Fibroblast of the conjunctiva (primary cell): ENCODE measurements around the gene RTBDN.

Experiments used
- DNase-seq: peaks from one replicate; pipeline ENCODE4 v3.0.0-alpha.2; 2010; ENCODE audit warnings: low read depth

The RTBDN gene

DNA sequence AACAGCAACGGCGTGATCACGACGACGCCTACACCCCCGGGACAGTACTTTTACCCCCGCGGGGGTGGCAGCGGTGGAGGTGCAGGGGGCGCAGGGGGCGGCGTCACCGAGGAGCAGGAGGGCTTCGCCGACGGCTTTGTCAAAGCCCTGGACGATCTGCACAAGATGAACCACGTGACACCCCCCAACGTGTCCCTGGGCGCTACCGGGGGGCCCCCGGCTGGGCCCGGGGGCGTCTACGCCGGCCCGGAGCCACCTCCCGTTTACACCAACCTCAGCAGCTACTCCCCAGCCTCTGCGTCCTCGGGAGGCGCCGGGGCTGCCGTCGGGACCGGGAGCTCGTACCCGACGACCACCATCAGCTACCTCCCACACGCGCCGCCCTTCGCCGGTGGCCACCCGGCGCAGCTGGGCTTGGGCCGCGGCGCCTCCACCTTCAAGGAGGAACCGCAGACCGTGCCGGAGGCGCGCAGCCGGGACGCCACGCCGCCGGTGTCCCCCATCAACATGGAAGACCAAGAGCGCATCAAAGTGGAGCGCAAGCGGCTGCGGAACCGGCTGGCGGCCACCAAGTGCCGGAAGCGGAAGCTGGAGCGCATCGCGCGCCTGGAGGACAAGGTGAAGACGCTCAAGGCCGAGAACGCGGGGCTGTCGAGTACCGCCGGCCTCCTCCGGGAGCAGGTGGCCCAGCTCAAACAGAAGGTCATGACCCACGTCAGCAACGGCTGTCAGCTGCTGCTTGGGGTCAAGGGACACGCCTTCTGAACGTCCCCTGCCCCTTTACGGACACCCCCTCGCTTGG is 42.1 kb downstream of the RTBDN start:
- no peak for DNase-seq

DNA sequence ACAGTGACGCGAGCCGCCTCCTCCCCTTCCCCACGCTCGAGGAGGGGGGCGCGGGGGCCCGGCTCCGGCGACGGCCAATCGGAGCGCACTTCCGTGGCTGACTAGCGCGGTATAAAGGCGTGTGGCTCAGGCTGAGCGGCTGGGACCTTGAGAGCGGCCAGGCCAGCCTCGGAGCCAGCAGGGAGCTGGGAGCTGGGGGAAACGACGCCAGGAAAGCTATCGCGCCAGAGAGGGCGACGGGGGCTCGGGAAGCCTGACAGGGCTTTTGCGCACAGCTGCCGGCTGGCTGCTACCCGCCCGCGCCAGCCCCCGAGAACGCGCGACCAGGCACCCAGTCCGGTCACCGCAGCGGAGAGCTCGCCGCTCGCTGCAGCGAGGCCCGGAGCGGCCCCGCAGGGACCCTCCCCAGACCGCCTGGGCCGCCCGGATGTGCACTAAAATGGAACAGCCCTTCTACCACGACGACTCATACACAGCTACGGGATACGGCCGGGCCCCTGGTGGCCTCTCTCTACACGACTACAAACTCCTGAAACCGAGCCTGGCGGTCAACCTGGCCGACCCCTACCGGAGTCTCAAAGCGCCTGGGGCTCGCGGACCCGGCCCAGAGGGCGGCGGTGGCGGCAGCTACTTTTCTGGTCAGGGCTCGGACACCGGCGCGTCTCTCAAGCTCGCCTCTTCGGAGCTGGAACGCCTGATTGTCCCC is 42.9 kb downstream of the RTBDN start, which contains the start of gene JUNB:
TSS of gene JUNB (plus strand) at position 142 of the 706 bp plus-strand sequence. CDS start at position 428, 286 bp downstream.
- peak; percentile 96 for DNase-seq

DNA sequence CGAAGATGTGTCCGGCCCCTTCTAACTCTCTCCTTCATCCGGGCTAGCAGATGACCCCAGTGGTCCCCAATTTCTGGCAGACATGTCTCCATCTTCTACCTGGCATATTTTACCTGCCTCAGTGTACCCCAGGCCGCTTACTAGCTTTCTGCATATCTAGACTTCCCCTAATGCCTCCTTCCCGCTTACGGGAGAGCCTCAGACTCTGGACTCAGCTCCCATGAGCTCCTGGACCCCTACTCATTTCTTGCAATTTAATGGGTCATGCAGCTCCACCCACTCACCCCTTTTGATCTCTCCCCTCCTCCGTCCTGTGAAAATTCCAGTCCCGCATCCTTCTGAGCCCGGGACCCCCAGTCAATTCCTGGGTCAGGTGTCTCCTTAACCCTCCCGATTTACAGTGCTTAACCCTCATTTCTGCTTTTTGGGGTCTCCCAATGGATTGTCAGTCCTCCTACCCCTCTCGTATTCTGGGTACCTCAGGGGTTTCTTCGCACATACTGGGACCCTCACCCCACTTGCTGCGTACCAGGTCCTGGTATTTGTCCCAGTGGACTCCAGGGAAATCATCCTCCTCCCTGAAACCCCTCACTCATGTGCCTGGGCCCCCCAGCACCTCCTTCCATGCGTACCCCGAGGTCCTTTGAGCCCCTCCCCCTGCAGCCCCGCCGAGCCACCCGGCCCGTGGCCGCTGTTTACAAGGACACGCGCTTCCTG is 43.6 kb downstream of the RTBDN start:
- DNase-seq, result no peak

DNA sequence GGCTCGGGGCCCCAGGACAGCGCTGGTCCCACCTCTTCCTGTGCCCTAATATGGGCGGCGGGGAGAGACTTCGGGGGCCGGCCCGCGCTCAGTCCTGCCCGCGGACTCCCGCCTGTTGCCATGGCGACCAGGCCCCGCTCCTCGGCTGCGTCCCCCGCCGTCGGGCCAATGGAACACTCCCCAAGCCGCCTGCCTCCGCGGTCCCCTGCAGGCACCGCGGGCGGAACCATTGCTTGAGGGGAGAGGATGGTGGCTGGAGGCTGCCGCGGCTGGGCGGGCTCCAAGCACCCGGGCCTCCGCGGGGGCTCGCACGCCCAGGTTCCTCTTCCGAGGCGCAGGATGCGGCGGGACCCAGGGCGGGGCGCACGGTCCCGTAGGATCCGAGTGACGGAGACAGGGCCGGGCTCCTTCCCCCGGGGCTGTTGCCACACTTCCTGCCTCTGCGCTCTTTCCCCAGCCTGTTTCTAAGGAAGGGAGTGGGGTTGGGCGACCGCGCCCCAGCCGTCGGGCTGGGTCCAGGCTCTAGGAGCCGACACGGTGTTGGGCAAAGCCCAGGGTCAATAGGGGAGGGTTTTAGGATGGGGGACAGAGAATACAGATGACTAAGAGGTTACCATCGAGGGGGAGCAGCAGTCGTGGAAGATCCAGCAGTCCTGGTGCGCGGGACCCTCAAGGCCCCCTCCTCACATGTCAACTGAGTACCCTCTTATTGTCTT is 44.3 kb downstream of the RTBDN start:
- DNase-seq, result peak; percentile 93

DNA sequence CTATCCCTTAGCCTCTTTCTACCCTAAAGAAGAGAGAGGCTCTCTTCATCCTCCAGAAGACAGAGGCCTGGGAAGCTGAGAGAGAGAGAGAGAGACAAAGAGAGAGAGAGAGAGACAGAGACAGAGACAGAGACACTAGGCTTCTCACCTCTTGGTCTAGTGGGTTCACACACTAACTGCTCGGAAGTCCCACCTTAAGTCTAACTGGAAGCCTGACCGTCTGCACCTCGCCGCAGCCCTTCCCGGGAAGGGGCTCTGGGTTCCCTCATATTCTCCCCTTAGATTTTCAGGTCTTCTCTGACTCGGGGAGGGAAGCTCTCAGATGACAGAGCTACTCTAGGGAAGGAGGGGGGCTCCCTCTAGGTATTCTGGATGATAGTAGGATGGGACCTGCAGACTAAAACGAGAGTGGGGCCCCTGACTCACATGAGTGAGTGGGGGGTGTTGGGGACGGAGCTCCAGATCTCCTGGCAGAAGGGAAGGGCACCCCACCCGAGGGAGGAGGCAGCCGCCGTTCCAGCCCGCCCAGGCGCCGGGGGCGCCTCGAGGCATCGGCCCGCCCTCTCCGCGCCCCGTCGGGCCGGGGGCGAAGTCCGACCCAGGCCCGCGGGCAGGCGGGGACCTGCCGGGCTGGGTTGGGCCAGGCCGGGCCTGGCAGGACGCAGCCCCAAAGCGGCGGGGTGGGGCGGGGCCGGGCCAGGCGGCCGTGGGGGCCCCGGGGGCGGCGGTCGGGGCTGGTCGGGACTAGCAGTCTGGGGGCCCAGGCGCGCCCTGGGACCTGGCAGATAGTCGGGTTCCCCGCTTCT is 45.1 kb downstream of the RTBDN start:
- no peak for DNase-seq

DNA sequence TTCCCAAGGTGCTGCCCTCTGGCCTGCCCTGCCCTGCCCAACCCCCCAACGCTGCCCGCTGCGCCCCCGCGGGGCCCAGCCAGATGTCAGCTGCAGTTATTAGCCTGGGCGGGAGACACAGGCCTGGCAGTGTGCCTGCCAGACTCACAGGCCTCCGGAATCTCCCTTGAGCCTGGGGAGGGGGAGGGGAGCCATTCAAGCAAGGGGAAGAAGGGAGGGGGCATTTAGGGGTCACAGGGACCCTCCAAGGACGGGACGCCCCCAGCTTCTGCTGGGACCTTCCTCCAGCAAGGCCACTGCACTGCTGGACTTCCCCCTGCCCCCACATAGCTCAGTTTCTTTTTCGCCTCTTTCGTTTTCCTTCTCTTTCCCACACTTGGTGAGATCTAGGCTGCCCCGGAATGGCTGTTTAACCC is 45.7 kb downstream of the RTBDN start:
- peak; percentile 52 for DNase-seq

DNA sequence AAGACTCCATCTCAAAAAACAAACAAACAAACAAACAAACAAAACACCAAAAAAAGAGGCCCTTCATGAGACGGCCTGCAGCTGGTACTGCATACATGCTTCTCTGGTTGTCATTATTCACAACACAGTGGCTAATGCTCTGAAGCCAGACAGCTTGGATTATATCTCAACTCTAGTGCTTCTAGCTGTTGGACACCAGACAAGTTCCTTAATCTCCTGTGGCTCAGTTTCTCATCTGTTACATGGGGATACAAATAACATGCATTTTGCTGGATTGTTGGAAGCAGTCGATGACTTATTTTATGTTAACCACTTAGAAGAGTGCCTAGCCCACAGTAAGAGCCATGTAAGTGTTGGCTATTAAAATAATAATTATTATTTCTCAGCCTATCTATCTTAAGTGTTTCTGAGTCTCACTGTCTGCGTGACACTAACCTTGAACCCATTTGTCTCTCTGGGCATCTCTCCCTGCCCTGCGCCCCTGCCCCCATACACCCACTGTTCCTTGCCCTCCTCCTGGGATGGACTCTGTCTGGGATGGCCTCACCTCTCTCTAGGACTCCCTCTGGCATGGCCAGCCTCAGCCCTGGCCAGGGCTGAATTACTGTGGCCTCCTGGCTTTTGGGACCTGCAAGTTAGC is 46.2 kb downstream of the RTBDN start:
- DNase-seq, result no peak

DNA sequence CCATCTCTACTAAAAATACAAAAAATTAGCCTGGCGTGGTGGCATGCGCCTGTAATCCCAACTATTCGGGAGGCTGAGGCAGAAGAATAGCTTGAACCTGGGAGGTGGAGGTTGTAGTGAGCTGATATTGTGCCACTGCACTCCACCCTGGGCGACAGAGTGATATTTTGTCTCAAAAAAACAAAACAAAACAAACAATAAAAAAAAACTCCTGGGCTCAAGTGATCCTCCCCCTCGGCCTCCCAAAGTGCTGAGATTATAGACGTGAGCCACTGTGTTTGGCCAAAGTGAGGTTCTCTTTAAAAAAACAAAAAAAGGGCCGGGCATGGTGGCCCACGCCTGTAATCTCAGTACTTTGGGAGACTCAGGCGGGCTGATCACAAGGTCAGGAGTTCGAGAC is 46.9 kb downstream of the RTBDN start:
- DNase-seq, result no peak

- DNase-seq, result no peak
Measured at GRCh38 chr19:12786952-12787351, 47.4 kb downstream of the RTBDN start.

DNA sequence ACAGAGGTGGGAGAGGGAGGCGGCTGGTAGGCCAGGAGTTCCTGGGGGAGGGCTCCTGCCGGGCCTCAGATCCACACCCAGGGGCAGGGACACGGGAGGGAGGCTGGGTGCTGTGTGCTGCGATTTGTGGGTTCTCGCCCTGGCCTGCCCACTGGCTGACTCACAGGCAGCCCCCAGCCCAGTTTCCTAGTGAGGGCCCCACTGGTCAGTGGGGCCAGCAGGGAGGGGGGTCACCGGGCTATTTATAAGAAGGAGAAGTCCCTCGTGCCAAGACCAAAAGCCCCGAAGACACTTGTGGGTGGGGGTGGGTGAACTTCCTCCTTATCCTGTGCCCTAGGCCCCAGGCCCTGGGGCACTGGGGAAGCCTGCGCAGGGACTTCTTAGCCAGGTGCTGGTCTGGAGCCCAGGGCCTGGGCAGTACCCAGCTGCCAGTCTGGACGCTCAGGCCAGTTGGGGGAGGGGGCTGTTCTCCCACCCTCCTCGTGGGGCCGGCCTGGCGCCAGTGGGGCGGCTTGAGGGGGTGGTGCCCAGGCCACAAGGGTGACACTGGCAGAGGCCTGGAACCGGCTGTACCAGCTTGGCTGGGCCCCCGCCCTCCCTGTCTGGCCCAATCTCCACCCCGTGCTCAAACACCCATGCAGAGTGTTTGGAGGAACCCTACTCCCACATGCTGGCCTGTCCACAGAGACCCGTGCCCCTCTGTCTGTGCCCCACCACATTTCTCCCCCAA is 48.1 kb downstream of the RTBDN start:
- DNase-seq, result no peak

GRCh38 chr19:12785431-12786031 is 48.8 kb downstream of the RTBDN start:
- DNase-seq, result no peak

GRCh38 chr19:12784871-12785430 is 49.4 kb downstream of the RTBDN start:
- no peak for DNase-seq

DNA sequence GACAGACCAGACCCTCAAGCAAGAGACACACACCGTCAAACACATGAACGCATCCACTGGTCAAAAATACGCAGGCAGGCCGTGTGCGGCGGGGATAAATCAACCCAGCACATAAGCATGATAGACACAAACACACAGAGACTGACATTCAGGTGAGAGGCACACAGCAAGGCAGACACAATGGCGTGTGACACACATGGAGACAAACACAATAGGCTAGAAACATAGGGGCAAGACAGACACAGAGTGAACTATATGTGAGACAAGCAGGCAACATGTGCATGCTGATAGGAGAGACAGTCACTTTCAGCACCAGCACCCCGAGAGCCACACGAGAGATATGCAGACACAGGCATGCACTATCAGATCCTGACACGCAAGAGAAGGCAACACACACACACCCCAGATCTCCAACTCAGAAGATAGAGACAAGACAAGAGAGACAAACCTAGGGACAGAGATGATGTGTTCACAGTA is 49.9 kb downstream of the RTBDN start:
- no peak for DNase-seq

DNA sequence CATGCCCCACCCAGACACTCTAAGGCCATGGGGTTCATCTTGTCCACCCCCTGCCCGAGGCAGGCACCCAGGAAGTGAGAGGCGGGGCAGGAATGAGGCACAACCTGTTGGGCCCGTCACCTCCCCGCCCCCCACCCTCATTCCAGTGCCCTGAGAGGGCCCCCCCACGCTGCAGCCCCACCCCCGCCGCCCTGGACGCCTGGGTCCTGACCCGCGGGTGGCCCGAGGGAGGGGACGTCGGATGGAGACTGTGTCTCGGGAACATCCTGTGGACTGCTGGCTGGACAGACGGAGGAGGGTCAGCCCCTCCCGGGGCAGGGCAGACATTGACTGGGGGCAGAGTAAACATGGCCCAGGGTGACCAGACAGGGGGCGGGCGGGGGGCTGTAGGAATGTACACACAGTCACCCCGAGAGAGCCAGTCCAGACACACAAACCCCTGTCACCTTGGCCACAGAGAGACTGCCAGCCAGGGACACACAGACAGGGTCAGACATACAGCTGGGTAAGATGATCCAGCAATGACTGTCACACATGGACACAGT is 50.5 kb downstream of the RTBDN start:
- DNase-seq, result no peak

DNA sequence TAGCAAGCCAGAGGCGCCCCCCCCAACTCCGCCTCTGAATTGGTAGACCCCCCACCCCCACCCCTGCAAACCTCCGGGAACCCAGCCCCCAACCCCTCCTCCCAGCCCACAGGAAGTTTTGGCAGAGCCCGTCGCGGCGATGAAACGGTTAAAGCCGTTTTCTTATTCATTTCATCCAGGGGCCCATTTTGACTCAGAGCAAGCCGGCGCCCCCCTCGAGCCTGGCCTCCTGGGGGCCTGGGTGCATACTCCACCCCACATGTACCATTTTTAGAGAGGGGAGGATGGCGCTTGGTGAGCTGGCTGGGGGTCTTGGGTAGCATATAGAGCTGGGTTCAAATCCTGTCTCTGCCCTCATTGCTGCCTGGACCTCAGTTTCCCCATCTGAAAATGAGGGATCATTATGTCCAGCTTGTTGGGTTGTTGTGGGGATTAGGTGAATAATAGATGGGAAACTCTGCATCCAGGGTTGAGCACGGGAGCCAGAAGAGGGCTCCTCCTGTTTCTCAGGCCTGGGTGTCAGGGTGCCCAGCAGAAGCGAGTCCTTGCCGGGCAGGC is 51.0 kb downstream of the RTBDN start:
- no peak for DNase-seq

DNA sequence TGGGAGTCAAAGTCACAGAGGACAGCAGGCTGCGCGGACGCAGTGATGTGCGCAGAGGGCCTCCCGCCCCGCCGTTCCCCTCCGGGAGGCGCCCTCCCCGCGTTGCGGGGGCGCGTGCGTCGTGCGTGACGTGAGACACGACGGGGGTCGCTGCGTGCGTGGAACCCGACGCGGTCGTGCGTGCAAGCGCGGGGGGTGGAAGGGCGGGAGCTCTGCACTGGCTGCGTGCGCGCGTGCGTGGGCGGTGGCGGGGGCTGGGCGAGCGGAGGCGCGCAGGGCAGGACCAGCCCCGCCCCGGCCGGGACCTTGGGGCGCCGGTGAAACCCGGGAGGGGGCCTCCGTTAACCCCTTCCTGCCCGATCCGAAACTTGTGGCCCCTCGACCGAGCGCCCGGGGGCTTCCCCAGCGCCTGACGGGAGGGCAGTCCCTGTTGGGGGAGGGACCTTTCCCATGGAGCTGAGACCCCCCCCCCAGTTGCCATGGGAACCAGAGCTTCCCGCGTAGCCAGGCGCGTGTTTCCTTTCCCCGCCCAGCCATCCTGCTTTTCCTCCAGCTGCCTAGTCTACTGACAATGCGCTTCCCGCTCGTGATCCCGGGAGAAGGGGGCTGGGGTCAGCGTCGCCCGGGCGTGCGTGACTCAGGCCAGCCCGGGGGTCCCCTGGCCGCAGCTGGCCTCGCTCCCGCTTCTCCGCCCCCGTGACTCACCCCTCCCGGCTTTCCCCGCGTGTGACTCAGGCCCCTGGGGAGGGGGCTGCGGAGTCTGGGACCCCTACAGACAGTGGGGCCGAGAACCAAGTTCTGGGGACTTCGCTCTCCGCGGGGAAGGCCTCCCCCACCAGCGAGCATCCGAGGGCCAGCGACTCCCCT is 51.7 kb downstream of the RTBDN start:
- no peak for DNase-seq

GRCh38 chr19:12782174-12782423 is 52.3 kb downstream of the RTBDN start:
- DNase-seq, result no peak
